SK-MEL-5 (cell line): ENCODE results near the gene S100A6. TPM values are rescaled to one million over a fixed set of nuclear protein-coding genes. Genes with fewer than 3 reads are reported as not detected.

Experiments used
- DNase-seq: peaks from one replicate; pipeline ENCODE4 v3.0.0-alpha.2; 2016; ENCODE audit warnings: low read depth, low spot score
- in situ Hi-C: cut with HindIII; loops from 2 replicates; pipeline ENCODE4 v1.10.0; 2016; ENCODE audit warnings: low sequenced_read_pairs, high pct_unique_total_duplicates, low pct_unique_long_range_greater_than_20kb
- total RNA-seq: library from RNA; depleted of rRNA; stranded (reverse); fragments of >200 nt; shearing (Covaris generic); gene quantifications from 2 replicates; pipeline ENCODE4 v1.2.3, GENCODE V29; 2014; rRNA removed

The S100A6 gene
- total RNA-seq, 1 experiment from 2014 or later, result 185 TPM

DNA sequence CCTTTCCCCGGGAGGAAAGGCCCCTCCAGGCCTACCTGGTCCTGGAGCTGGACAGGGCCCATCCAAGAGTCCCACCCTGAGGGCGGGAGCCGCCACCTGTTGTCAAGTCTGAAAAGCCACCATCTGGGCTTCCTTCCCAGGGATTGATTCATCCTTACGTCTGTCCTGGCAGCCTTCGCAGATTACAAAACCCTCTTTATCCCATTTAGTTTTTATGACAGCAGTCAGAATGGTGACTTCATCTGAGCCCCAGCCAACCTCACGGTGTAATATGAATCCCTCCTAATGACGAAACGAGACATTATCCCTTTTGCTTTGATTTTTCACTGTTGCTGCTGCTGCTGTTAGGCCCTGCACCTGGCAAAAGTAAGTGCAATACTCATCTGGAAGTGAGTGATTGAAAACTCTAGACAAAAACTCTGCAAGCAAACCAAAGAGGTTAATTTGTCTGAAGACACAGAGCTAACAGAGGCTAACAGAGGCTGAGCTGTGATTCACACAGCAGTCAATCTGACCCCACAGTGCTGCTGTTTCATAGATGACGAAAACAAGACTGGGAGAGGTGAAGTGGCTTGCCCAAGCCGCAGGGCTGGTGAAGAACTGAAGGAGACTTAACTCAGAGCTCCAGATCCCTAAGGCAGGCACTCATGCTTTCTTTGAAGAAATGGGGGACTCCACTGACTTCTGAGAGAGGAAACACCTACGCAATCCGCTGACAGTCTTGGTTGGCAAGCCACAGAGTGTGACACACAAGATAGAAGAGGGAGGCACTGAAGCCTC lies 45.3 kb downstream of the S100A6 start:
- DNase-seq, result peak; percentile 64
- in situ Hi-C loops, result no loop called here

DNA sequence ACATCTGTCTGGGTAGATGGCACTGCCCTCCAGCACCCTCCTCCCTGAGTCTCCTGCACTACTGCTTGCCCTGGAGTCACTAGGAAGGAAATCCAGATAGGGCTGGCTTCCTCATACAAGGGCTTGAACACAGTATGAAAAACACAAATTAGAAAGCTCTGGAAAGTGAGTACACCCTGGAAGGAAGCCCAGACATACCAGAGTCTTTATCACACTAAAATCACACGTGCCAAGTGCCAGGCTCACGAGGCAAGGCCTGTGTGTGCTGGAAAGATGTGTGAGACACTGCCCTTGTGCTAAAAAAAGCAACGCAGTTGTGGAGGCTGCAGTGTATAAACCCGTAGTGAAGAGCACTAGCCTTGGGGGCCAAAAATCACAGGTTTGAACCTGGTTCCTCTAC lies 47.1 kb downstream of the S100A6 start:
- in situ Hi-C loops, result no loop called here
- DNase-seq, result peak; percentile 45

DNA sequence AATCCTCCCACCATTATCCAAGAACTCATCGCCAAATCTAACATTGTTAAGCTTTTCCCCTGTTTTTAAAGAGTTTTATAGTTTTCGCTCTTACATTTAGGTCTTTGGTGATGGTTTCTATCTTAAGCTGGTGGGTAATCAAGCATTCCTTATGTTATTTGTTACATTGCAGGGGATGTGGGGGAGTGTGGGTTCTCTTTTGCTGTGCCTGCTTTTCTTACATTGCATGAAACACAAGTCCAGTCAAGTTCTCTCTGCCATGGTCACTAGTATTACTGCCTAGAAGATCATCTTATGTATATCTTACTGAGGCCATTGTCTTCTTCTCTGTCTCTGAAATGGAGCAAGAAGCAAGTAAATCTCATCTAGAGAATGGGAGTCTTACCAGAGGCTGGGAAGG lies 48.1 kb downstream of the S100A6 start:
- in situ Hi-C loops, result no loop called here

DNA sequence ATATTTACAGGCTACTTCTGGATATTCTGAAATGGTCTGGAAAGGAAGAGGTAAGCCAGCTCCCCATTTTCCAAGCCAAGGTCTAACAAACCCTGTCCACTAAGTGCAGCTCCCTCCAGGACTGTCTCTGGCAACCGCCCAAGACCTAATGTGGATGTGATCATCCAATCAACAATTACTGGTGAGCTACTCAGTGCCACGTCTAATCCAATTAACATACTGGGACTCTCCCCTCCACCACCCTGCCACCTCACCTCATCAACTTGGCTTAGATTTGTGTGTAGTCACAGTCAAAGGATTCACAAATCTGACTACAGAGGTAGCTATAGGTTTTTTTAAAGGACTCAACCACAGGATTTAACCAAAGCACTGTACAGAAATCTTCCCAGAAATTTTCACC lies 49.9 kb downstream of the S100A6 start:
- in situ Hi-C loops, result no loop called here
- DNase-seq, result no peak

More for the DNA sequence above, 48.1 kb downstream of the S100A6 start:
- DNase-seq, result no peak

Other genes with a start within 250 kb of the S100A6 start
- gene PGLYRP3, start 223.0 kb downstream of the S100A6 start, total RNA-seq, result not detected in 2 replicates
- not detected in 2 replicates for gene PGLYRP4, start 187.2 kb downstream of the S100A6 start, total RNA-seq
- gene S100A9, start 178.1 kb downstream of the S100A6 start, total RNA-seq, result not detected in 2 replicates
- gene S100A12, start 160.4 kb downstream of the S100A6 start, total RNA-seq, result not detected in 2 replicates
- not detected in 2 replicates for gene S100A8, start 144.9 kb downstream of the S100A6 start, total RNA-seq
- gene S100A7A, start 119.5 kb downstream of the S100A6 start, total RNA-seq, result not detected in 2 replicates
- gene S100A7, start 75.3 kb downstream of the S100A6 start, total RNA-seq, result not detected in 2 replicates
- not detected in 2 replicates for gene S100A5, start 4.9 kb upstream of the S100A6 start, total RNA-seq
- gene S100A4, start 9.8 kb upstream of the S100A6 start, total RNA-seq, result 0.51 TPM in 1 of 2 replicates, not detected in the other
- gene S100A3, start 13.3 kb upstream of the S100A6 start, total RNA-seq, result 0.63 TPM in 1 of 2 replicates, not detected in the other
- 0.24 and 2.2 TPM in 2 replicates for gene S100A2, start 29.9 kb upstream of the S100A6 start, total RNA-seq
- gene S100A16, start 77.1 kb upstream of the S100A6 start, total RNA-seq, result 36.5 and 37.8 TPM in 2 replicates
- gene S100A14, start 80.3 kb upstream of the S100A6 start, total RNA-seq, result not detected in 2 replicates
- gene S100A13, start 91.5 kb upstream of the S100A6 start, total RNA-seq, result 247 and 266 TPM in 2 replicates
- 563 and 586 TPM in 2 replicates for gene S100A1, start 92.4 kb upstream of the S100A6 start, total RNA-seq
- 59.3 and 62.0 TPM in 2 replicates for gene CHTOP, start 98.1 kb upstream of the S100A6 start, total RNA-seq
- 91.1 and 101 TPM in 2 replicates for gene SNAPIN, start 122.7 kb upstream of the S100A6 start, total RNA-seq
- 415 and 443 TPM in 2 replicates for gene ILF2, start 135.0 kb upstream of the S100A6 start, total RNA-seq
- not detected in 2 replicates for gene NPR1, start 142.7 kb upstream of the S100A6 start, total RNA-seq
- 63.2 and 77.5 TPM in 2 replicates for gene INTS3, start 192.1 kb upstream of the S100A6 start, total RNA-seq
- 174 and 184 TPM in 2 replicates for gene SLC27A3, start 239.4 kb upstream of the S100A6 start, total RNA-seq